ENCODE results near the gene EHD3.

DNA sequence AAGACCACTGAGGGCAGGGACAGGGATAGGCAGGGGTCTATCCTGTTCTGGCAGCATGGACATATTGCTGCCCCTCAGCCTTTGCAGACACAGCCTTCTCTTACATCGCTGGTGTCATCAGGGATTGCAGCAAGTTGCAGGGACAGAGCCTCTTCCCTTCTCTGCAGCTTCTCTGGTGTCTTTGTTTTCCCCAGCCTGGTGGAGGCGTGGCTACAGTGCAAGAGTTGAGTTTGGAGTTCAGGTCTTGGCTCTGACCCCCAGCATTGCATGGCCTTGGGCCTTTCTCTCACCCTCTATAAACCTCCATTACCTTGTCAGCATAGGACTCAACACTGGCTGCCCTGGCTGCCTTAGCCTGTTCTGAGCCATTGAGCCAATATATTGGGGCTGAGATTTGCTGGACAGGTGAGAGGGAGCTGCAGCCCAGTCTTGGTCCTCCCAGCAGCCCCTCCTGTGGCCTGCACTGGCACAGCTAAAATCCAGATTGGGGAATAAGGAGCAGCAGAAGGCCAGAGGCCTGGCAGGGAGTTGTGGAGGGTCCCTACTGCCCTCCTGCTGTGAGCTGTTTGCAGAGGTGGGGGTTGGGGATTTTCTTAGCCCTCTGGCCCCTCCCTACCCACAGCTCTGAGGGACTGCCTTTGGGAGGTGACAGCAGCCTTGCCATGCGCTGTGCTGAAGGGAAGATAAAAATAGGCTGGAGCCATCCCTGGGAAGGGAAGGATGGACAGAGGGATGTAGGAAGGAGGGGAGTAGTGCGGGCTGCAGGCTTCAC is 22.8 kb downstream of the EHD3 start:
- TF ChIP-seq CEBPB (IDR thresholded peaks at IDR 0.05; ENCODE audit: low read depth, low read length) (no peak), RFX5 (IDR thresholded peaks at IDR 0.05; ENCODE audit: low read depth, low read length) (no peak), RAD21 (IDR thresholded peaks at IDR 0.05; ENCODE audit: low read length) (no peak), POLR2A (IDR thresholded peaks at IDR 0.05; ENCODE audit: low read depth, low read length) (no peak), MXI1 (IDR thresholded peaks at IDR 0.05; ENCODE audit: borderline replicate concordance, low read depth, low read length) (no peak), BHLHE40 (IDR thresholded peaks at IDR 0.05; ENCODE audit: low read depth, low read length) (no peak), SMC3 (IDR thresholded peaks at IDR 0.05; ENCODE audit: low read depth, low read length) (no peak), FOS (IDR thresholded peaks at IDR 0.05; ENCODE audit: low read depth, low read length) (no peak), RCOR1 (IDR thresholded peaks at IDR 0.05; ENCODE audit: insufficient replicate concordance, low read length) (no peak), MAFK (IDR thresholded peaks at IDR 0.05; ENCODE audit: low read depth, low read length) (no peak), MAZ (IDR thresholded peaks at IDR 0.05; ENCODE audit: borderline replicate concordance, low read depth, low read length) (no peak)
- TF ChIP-seq, protein P1, sequence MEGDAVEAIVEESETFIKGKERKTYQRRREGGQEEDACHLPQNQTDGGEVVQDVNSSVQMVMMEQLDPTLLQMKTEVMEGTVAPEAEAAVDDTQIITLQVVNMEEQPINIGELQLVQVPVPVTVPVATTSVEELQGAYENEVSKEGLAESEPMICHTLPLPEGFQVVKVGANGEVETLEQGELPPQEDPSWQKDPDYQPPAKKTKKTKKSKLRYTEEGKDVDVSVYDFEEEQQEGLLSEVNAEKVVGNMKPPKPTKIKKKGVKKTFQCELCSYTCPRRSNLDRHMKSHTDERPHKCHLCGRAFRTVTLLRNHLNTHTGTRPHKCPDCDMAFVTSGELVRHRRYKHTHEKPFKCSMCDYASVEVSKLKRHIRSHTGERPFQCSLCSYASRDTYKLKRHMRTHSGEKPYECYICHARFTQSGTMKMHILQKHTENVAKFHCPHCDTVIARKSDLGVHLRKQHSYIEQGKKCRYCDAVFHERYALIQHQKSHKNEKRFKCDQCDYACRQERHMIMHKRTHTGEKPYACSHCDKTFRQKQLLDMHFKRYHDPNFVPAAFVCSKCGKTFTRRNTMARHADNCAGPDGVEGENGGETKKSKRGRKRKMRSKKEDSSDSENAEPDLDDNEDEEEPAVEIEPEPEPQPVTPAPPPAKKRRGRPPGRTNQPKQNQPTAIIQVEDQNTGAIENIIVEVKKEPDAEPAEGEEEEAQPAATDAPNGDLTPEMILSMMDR (conservative IDR thresholded peaks at IDR 0.05; ENCODE audit: low read depth, low read length) = no peak
- TF ChIP-seq, protein P2, sequence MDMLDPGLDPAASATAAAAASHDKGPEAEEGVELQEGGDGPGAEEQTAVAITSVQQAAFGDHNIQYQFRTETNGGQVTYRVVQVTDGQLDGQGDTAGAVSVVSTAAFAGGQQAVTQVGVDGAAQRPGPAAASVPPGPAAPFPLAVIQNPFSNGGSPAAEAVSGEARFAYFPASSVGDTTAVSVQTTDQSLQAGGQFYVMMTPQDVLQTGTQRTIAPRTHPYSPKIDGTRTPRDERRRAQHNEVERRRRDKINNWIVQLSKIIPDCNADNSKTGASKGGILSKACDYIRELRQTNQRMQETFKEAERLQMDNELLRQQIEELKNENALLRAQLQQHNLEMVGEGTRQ (IDR thresholded peaks at IDR 0.05; ENCODE audit: low read depth, low read length) = no peak
